ENCODE measurements around the gene STPG3. TPM values are rescaled to one million over a fixed set of nuclear protein-coding genes. Genes with fewer than 3 reads are reported as not detected.

Gene STPG3
- total RNA-seq, 2 donors from 2014 or later, result not detected

Other genes with a start within 250 kb of the STPG3 start
- gene ABCA2, start 223.0 kb upstream of the STPG3 start, total RNA-seq, result 10 to 100 TPM; 30.8 to 32.8 TPM
- under 1 TPM; 0.24 to 0.32 TPM for gene FUT7, start 219.2 kb upstream of the STPG3 start, total RNA-seq
- gene NPDC1, start 205.1 kb upstream of the STPG3 start, total RNA-seq, result 100 to 1,000 TPM; 129 to 133 TPM
- gene ENTPD2, start 197.2 kb upstream of the STPG3 start, total RNA-seq, result 1 to 10 TPM in 1 of 2 donors, under 1 TPM in 1; 0.48 to 1.2 TPM
- gene SAPCD2, start 180.7 kb upstream of the STPG3 start, total RNA-seq, result under 1 TPM; 0.33 to 0.42 TPM
- 10 to 100 TPM; 15.2 to 20.5 TPM for gene UAP1L1, start 173.8 kb upstream of the STPG3 start, total RNA-seq
- 10 to 100 TPM; 32.0 to 44.3 TPM for gene MAN1B1, start 164.3 kb upstream of the STPG3 start, total RNA-seq
- 100 to 1,000 TPM; 108 to 128 TPM for gene DPP7, start 136.6 kb upstream of the STPG3 start, total RNA-seq
- not detected for gene GRIN1, start 112.1 kb upstream of the STPG3 start, total RNA-seq
- not detected for gene LRRC26, start 81.2 kb upstream of the STPG3 start, total RNA-seq
- not detected for gene TMEM210, start 79.2 kb upstream of the STPG3 start, total RNA-seq
- 10 to 100 TPM; 39.1 to 42.3 TPM for gene ANAPC2, start 62.7 kb upstream of the STPG3 start, total RNA-seq
- gene SSNA1, start 62.6 kb upstream of the STPG3 start, total RNA-seq, result 10 to 100 TPM; 40.4 to 44.6 TPM
- 1 to 10 TPM; 4.2 to 8.8 TPM for gene TPRN, start 50.5 kb upstream of the STPG3 start, total RNA-seq
- gene TMEM203, start 45.6 kb upstream of the STPG3 start, total RNA-seq, result 10 to 100 TPM; 24.8 to 25.2 TPM
- 1 to 10 TPM; 6.7 to 8.1 TPM for gene NDOR1, start 45.6 kb upstream of the STPG3 start, total RNA-seq
- 1 to 10 TPM; 2.3 to 2.7 TPM for gene RNF208, start 29.0 kb upstream of the STPG3 start, total RNA-seq
- under 1 TPM in 1 of 2 donors, not detected in 1; 0.32 TPM for gene CYSRT1, start 26.1 kb upstream of the STPG3 start, total RNA-seq
- not detected for gene RNF224, start 23.8 kb upstream of the STPG3 start, total RNA-seq
- not detected for gene SLC34A3, start 20.4 kb upstream of the STPG3 start, total RNA-seq
- 100 to 1,000 TPM; 178 to 185 TPM for gene TUBB4B, start 10.0 kb upstream of the STPG3 start, total RNA-seq
- 10 to 100 TPM; 33.3 to 36.7 TPM for gene NELFB, start 4.0 kb downstream of the STPG3 start, total RNA-seq
- gene TOR4A, start 26.4 kb downstream of the STPG3 start, total RNA-seq, result 1 to 10 TPM; 5.3 to 7.0 TPM
- 1 to 10 TPM; 5.6 to 9.0 TPM for gene NRARP, start 51.0 kb downstream of the STPG3 start, total RNA-seq
- 10 to 100 TPM; 13.9 to 14.6 TPM for gene EXD3, start 171.9 kb downstream of the STPG3 start, total RNA-seq
- 1 to 10 TPM; 2.0 to 2.7 TPM for gene NOXA1, start 172.1 kb downstream of the STPG3 start, total RNA-seq
- gene ENTPD8, start 190.1 kb downstream of the STPG3 start, total RNA-seq, result not detected
- gene NSMF, start 208.0 kb downstream of the STPG3 start, total RNA-seq, result 10 to 100 TPM; 47.6 to 55.5 TPM

Measured in posterior vena cava (tissue), 2 donors.